Smooth muscle cell (in vitro differentiated cells): ENCODE measurements around the gene DOK7. TPM values are rescaled to one million over a fixed set of nuclear protein-coding genes. Genes with fewer than 3 reads are reported as not detected.

ENCODE experiments used
- DNase-seq: peaks from one replicate; lab custom pipeline; 2025; ENCODE audit not compliant: unreplicated experiment; lab: John Stamatoyannopoulos, UW
- H2AFZ ChIP-seq: fragments of 200-600 bp; sonication (generic); 2 replicates; pipeline ENCODE4 v1.6.0; 2016; ENCODE audit warnings: antibody characterized with exemption, low read depth, mild to moderate bottlenecking
- H3F3A ChIP-seq: fragments of 200-600 bp; sonication (generic); 2 replicates; pipeline ENCODE4 v1.6.0; 2017; ENCODE audit warnings: antibody characterized with exemption, low read depth
- H3K27ac ChIP-seq: fragments of 200-600 bp; sonication (generic); 2 replicates; pipeline ENCODE4 v1.5.1; 2016; ENCODE audit warnings: low read depth, mild to moderate bottlenecking
- H3K27me3 ChIP-seq: fragments of 200-600 bp; sonication (generic); 2 replicates; pipeline ENCODE4 v1.6.1; 2016; ENCODE audit warnings: low read depth, mild to moderate bottlenecking
- H3K36me3 ChIP-seq: fragments of 200-600 bp; sonication (generic); 2 replicates; pipeline ENCODE4 v1.5.1; 2016; ENCODE audit warnings: low read depth
- H3K4me1 ChIP-seq: fragments of 200-600 bp; sonication (generic); 2 replicates; pipeline ENCODE4 v1.5.1; 2016; ENCODE audit warnings: low read depth
- H3K4me2 ChIP-seq: fragments of 200-600 bp; sonication (generic); 2 replicates; pipeline ENCODE4 v1.6.0; 2016; ENCODE audit warnings: mild to moderate bottlenecking
- H3K4me3 ChIP-seq: fragments of 200-600 bp; sonication (generic); 2 replicates; pipeline ENCODE4 v1.5.1; 2016; ENCODE audit warnings: mild to moderate bottlenecking
- H3K79me2 ChIP-seq: fragments of 200-600 bp; sonication (generic); 2 replicates; pipeline ENCODE4 v1.6.0; 2016; ENCODE audit warnings: low read depth, mild to moderate bottlenecking
- H3K9ac ChIP-seq: fragments of 200-600 bp; sonication (generic); 2 replicates; pipeline ENCODE4 v1.6.0; 2016; ENCODE audit warnings: low read depth
- H3K9me3 ChIP-seq: fragments of 200-600 bp; sonication (generic); replicated peaks from 2 replicates; pipeline ENCODE4 v1.5.1; 2016; ENCODE audit warnings: low read depth
- H4K20me1 ChIP-seq: fragments of 200-600 bp; sonication (generic); 2 replicates; pipeline ENCODE4 v1.6.0; 2016; ENCODE audit warnings: low read depth
- CTCF ChIP-seq: fragments of 200-600 bp; sonication (generic); IDR thresholded peaks from 2 replicates; pipeline ENCODE4 v1.5.1; 2017; ENCODE audit warnings: borderline replicate concordance, mild to moderate bottlenecking, antibody characterized with exemption; ENCODE audit not compliant: insufficient read depth, poor library complexity, severe bottlenecking
- WGBS: methylation state at CpG from one replicate; pipeline ENCODE4 v1.1.7; 2016; ENCODE audit warnings: low lambda C conversion rate; 5-methylcytosine and 5-hydroxymethylcytosine counted together
- polyA plus RNA-seq: library from polyadenylated mRNA; unstranded; fragments of >200 nt; fragmentation: Nextera tagmentation; extraction: Ambion mirVana; gene quantifications from 2 replicates; pipeline ENCODE4 v1.2.1, GENCODE V29; 2016
- total RNA-seq: library from RNA; depleted of rRNA; stranded (reverse); fragments of >200 nt; gene quantifications from 2 replicates; pipeline ENCODE4 v1.2.3, GENCODE V29; 2014

Gene DOK7
- total and polyA plus RNA-seq, 2 experiments from 2014 or later, result not detected

GRCh38 chr4:3466691-3467600 lies 3.8 kb downstream of the DOK7 start:
- DNase-seq, result no peak
- Histone ChIP-seq H3K27me3 (peaks cover 30% of the 10 kb centered on the region), H4K20me1 (no peaks in the 10 kb centered on the region), H3K4me1 (no peaks in the 10 kb centered on the region), H3K36me3 (no peaks in the 10 kb centered on the region), H3K9ac (no peak overlapping the region), H3K9me3 (no peaks in the 10 kb centered on the region), H3K79me2 (no peaks in the 10 kb centered on the region), H3K4me3 (no peak overlapping the region), H3F3A (no peaks in the 10 kb centered on the region), H2AFZ (no peak overlapping the region), H3K27ac (no peak overlapping the region), H3K4me2 (no peak overlapping the region)
- TF ChIP-seq CTCF, result no peak
- 91% methylated on average over 35 of the region's 40 CpGs for WGBS

- no peaks in the 10 kb centered on the region for H3F3A ChIP-seq
- no peak for TF ChIP-seq CTCF
- H3K4me3 ChIP-seq, result no peak overlapping the region
- no peaks in the 10 kb centered on the region for H3K36me3 ChIP-seq
- H3K9me3 ChIP-seq, result no peaks in the 10 kb centered on the region
- peaks cover 23% of the 10 kb centered on the region for H3K27me3 ChIP-seq
- no peak overlapping the region for H3K9ac ChIP-seq
- no peaks in the 10 kb centered on the region for H3K79me2 ChIP-seq
- WGBS, result 83% methylated on average over 15 of the region's 15 CpGs
- H3K4me1 ChIP-seq, result no peaks in the 10 kb centered on the region
- DNase-seq, result no peak
- no peak overlapping the region for H2AFZ ChIP-seq
- H4K20me1 ChIP-seq, result no peaks in the 10 kb centered on the region
- H3K27ac ChIP-seq, result no peak overlapping the region
- no peak overlapping the region for H3K4me2 ChIP-seq
Observed at GRCh38 chr4:3467601-3468031, 4.5 kb downstream of the DOK7 start.

- DNase-seq, result no peak
- Histone ChIP-seq H2AFZ (no peak overlapping the region), H3K79me2 (no peaks in the 10 kb centered on the region), H3K9me3 (no peaks in the 10 kb centered on the region), H3K4me2 (no peak overlapping the region), H3K36me3 (no peaks in the 10 kb centered on the region), H3K4me3 (no peak overlapping the region), H3K4me1 (no peaks in the 10 kb centered on the region), H3F3A (no peaks in the 10 kb centered on the region), H3K27ac (no peak overlapping the region), H4K20me1 (no peaks in the 10 kb centered on the region), H3K27me3 (peaks cover 18% of the 10 kb centered on the region), H3K9ac (no peak overlapping the region)
- TF ChIP-seq CTCF, result no peak
- 89% methylated on average over 10 of the region's 10 CpGs for WGBS
Observed at GRCh38 chr4:3468154-3468553, 5.0 kb downstream of the DOK7 start.
